ENCODE measurements around the gene HSFX3. TPM values are rescaled to one million over a fixed set of nuclear protein-coding genes. Genes with fewer than 3 reads are reported as not detected.
"Not testable (repeated sequence)": the region's sequence is repeated elsewhere in the genome, so short reads cannot be mapped to it uniquely, and the experiment has no call there.

Gene HSFX3
- total RNA-seq, 1 experiment from 2014 or later: not detected

DNA sequence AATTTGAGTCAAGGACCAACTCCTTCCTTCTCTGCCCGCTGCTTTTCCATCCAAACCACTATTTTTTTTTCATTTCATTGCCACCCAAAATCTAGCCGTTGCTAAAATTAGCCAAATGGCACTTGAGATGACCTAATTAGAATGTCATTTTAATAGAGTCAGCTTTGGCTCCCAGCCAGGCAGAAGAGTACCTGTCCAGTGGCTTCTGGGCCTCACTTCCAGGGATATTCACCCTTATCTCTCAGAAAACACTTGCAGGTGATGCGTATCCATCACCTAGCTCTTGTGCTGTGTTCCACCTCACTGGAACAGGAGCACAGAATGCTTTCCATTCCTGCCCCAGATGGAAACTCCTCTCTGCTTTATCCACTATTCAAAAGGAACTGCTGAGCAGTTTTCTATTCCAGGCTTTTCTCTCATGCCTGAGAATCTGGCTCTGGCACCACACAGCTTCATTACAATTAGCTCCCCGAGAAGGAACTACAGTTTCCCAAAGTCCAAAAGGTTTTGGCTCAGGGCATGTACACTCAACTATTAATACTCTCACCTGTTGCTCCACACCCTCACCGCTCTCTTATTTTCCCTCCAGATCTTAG, 19.1 kb upstream of the HSFX3 start:
- no peaks in the 10 kb centered on the region for H3K9me3 Mint-ChIP-seq (ENCODE audit: low read depth, unreplicated experiment)
- H3K4me1 Mint-ChIP-seq (ENCODE audit: low read depth, unreplicated experiment): peaks cover 7% of the 10 kb centered on the region
- no peak for TF ChIP-seq CTCF (IDR thresholded peaks at IDR 0.05; ENCODE audit: unreplicated experiment)
- H3K36me3 Mint-ChIP-seq (ENCODE audit: insufficient read depth, unreplicated experiment): no peaks in the 10 kb centered on the region
- no peak for DNase-seq
- no peak overlapping the region for H3K27ac Mint-ChIP-seq (ENCODE audit: unreplicated experiment)
- no peaks in the 10 kb centered on the region for H3K27me3 Mint-ChIP-seq (ENCODE audit: unreplicated experiment)
- BruUV-seq (replicated peaks): no TSS peak
- intact Hi-C loops (cut with micrococcal nuclease; ENCODE audit: unreplicated experiment): no loop called here
- CTCF ChIA-PET: no interaction called here
- no peak overlapping the region for H3K4me3 Mint-ChIP-seq (ENCODE audit: low read depth, unreplicated experiment)

DNA sequence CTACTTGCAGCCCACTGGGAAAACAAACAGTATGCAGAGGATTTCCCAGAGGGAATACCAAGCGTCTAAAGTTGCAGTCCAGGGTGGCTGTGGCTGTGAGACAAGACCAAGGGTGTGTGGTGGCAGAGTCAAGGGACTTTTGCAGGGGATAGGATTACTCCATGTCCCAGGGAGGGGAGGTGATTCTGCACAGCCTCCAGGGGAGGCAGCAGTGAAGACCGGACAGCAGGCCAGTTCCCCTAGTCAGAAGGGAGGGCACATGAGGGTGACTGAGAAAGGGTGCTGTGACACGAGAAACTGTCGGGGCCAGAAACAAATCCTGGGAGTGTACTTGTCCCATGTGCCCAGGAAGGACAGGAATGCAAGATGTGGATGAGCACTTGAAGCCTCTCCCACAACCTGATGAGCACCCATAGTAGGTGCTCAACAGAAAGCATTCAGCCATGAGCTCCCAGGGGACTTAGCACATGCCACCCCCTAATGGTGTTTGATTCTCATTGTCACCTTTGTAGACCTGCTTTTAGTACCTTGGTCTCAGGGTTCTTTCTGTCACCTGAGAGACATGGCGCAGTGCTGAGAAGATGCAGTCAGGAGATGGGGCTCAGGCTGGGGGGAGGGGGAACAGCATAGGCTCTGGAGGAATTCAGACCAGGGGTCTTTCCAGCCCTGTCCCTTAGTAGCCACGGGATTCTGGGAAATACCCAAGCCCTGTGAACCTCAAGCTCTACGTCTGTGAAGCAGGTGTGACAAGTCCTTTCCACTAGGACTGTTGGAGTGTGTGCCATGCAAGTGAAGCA, 18.1 kb upstream of the HSFX3 start:
- BruUV-seq (replicated peaks): no TSS peak
- CTCF ChIA-PET: no interaction called here
- intact Hi-C loops (cut with micrococcal nuclease; ENCODE audit: unreplicated experiment): no loop called here
- Mint-ChIP-seq H3K27ac (ENCODE audit: unreplicated experiment) (no peak overlapping the region), H3K9me3 (ENCODE audit: low read depth, unreplicated experiment) (no peaks in the 10 kb centered on the region), H3K4me1 (ENCODE audit: low read depth, unreplicated experiment) (peaks cover 7% of the 10 kb centered on the region), H3K36me3 (ENCODE audit: insufficient read depth, unreplicated experiment) (no peaks in the 10 kb centered on the region), H3K27me3 (ENCODE audit: unreplicated experiment) (no peaks in the 10 kb centered on the region), H3K4me3 (ENCODE audit: low read depth, unreplicated experiment) (no peak overlapping the region)
- DNase-seq: no peak
- TF ChIP-seq CTCF (IDR thresholded peaks at IDR 0.05; ENCODE audit: unreplicated experiment): no peak

DNA sequence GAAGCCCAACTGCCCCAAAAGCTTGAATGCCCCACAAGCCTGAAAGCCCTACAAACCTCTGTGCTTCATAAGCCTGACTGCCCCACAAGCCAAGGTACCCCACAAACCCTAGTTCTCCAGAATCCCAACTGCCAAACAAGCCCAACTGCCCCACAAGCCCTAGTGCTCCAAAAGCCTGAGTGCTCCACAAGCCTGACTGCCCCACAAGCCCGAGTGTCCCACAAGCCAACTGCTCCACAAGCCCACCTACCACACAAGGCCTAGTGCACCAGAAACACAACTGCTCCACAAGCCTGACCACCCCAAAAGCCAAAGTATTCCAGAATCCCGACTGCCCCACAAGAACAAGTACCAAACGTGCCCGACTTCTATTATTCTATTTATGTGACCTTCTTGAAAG, 13.6 kb upstream of the HSFX3 start:
- no peak for TF ChIP-seq CTCF (IDR thresholded peaks at IDR 0.05; ENCODE audit: unreplicated experiment)
- BruUV-seq (replicated peaks): no TSS peak
- no peaks in the 10 kb centered on the region for H3K9me3 Mint-ChIP-seq (ENCODE audit: low read depth, unreplicated experiment)
- intact Hi-C loops (cut with micrococcal nuclease; ENCODE audit: unreplicated experiment): no loop called here
- H3K4me3 Mint-ChIP-seq (ENCODE audit: low read depth, unreplicated experiment): no peak overlapping the region
- no peaks in the 10 kb centered on the region for H3K27me3 Mint-ChIP-seq (ENCODE audit: unreplicated experiment)
- no peak overlapping the region for H3K27ac Mint-ChIP-seq (ENCODE audit: unreplicated experiment)
- no peak for DNase-seq
- no peaks in the 10 kb centered on the region for H3K4me1 Mint-ChIP-seq (ENCODE audit: low read depth, unreplicated experiment)
- CTCF ChIA-PET: no interaction called here
- H3K36me3 Mint-ChIP-seq (ENCODE audit: insufficient read depth, unreplicated experiment): no peaks in the 10 kb centered on the region

DNA sequence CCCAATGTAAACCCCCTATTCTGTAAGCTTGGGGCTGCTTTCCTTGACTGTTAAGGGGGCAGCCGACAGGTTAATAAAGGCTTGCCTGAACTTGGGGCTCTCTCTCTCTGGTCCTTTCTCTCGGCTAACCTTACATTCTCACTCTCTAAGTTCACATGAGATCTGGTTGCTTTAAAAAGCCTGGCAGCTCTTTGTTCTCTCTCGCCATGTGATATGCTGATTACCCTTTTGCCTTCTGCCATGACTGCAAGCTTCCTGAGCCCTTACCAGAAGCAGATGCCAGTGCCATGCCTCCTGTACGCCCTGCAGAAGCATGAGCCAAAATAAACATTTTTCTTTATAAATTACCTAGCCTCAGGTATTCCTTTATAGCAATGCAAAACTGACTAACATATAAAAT, 5.5 kb upstream of the HSFX3 start:
- H3K4me3 Mint-ChIP-seq (ENCODE audit: low read depth, unreplicated experiment): not testable (repeated sequence)

GRCh38 chrX:149551939-149552248, 2.2 kb upstream of the HSFX3 start:
- H3K9me3 Mint-ChIP-seq (ENCODE audit: low read depth, unreplicated experiment); H3K4me3 Mint-ChIP-seq (ENCODE audit: low read depth, unreplicated experiment); H3K27ac Mint-ChIP-seq (ENCODE audit: unreplicated experiment); H3K27me3 Mint-ChIP-seq (ENCODE audit: unreplicated experiment); DNase-seq; intact Hi-C loops (cut with micrococcal nuclease; ENCODE audit: unreplicated experiment); H3K36me3 Mint-ChIP-seq (ENCODE audit: insufficient read depth, unreplicated experiment); BruUV-seq (replicated peaks); H3K4me1 Mint-ChIP-seq (ENCODE audit: low read depth, unreplicated experiment); CTCF ChIA-PET: not testable (repeated sequence)

More for the DNA sequence above, 5.5 kb upstream of the HSFX3 start:
- CTCF ChIA-PET; H3K36me3 Mint-ChIP-seq (ENCODE audit: insufficient read depth, unreplicated experiment); H3K4me1 Mint-ChIP-seq (ENCODE audit: low read depth, unreplicated experiment); H3K27me3 Mint-ChIP-seq (ENCODE audit: unreplicated experiment); DNase-seq; H3K9me3 Mint-ChIP-seq (ENCODE audit: low read depth, unreplicated experiment); intact Hi-C loops (cut with micrococcal nuclease; ENCODE audit: unreplicated experiment); BruUV-seq (replicated peaks); H3K27ac Mint-ChIP-seq (ENCODE audit: unreplicated experiment): not testable (repeated sequence)

DNA sequence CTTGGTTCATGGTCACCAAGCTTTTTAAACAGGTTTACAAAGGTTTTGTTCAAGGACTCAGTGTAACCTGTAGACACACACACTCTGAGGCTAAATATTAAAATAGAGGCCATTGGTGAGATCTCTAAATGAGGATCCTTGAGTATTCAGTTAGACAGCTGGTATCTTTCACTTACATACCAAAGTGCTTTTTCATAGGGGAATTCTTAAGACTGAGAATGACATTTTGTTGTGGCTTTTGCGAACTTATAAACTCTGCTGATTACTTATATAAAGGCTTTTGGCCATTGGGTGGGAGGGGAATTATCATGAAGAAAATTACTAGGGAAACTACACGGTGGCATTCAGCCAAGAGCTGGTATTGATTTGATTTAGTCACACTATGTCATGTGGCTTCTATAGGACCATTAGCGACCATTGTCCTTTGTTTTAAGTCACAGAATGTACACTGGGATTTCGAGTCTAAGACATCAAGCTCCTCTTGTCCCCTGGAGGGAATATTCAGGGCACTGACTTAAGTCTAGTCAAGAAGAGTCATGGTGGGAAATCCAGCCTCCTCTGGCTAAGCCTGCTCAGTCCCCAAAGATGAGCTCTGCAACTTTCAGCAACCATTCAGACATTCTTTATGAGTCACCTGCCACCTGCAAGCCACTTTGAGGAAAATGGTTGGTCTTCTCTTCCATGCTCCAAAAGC, 1.7 kb upstream of the HSFX3 start:
- intact Hi-C loops (cut with micrococcal nuclease; ENCODE audit: unreplicated experiment); H3K27me3 Mint-ChIP-seq (ENCODE audit: unreplicated experiment); H3K4me1 Mint-ChIP-seq (ENCODE audit: low read depth, unreplicated experiment); H3K4me3 Mint-ChIP-seq (ENCODE audit: low read depth, unreplicated experiment); H3K9me3 Mint-ChIP-seq (ENCODE audit: low read depth, unreplicated experiment); DNase-seq; H3K36me3 Mint-ChIP-seq (ENCODE audit: insufficient read depth, unreplicated experiment); BruUV-seq (replicated peaks); H3K27ac Mint-ChIP-seq (ENCODE audit: unreplicated experiment); CTCF ChIA-PET: not testable (repeated sequence)

GRCh38 chrX:149550454-149550853, 730 bp upstream of the HSFX3 start:
- CTCF ChIA-PET; DNase-seq; H3K27ac Mint-ChIP-seq (ENCODE audit: unreplicated experiment); intact Hi-C loops (cut with micrococcal nuclease; ENCODE audit: unreplicated experiment); H3K4me1 Mint-ChIP-seq (ENCODE audit: low read depth, unreplicated experiment); H3K9me3 Mint-ChIP-seq (ENCODE audit: low read depth, unreplicated experiment); H3K27me3 Mint-ChIP-seq (ENCODE audit: unreplicated experiment); H3K4me3 Mint-ChIP-seq (ENCODE audit: low read depth, unreplicated experiment); H3K36me3 Mint-ChIP-seq (ENCODE audit: insufficient read depth, unreplicated experiment); BruUV-seq (replicated peaks): not testable (repeated sequence)

Data from Calu3 (cell line).